SK-N-SH treated with all-trans-retinoic acid at 6 μM for 48 hours (cell line): ENCODE measurements around the gene GRIA1.

Experiments
- ATAC-seq: fragments of 200-7000 bp; cut with Tn5 transposase; 3 replicates; pipeline ENCODE4 v1.9.1; 2020; ENCODE audit warnings: mild to moderate bottlenecking, moderate library complexity
- ARNTL ChIP-seq: fragments of 450-650 bp; formaldehyde crosslinking; IDR thresholded peaks from 2 replicates; pipeline ENCODE4 v1.5.0; 2020; ENCODE audit warnings: low read depth, mild to moderate bottlenecking, moderate library complexity, borderline replicate concordance
- BACH2 ChIP-seq: fragments of 250-450 bp; sonication (Bioruptor Pico); IDR thresholded peaks from 2 replicates; pipeline ENCODE4 v1.9.0; 2021; ENCODE audit warnings: mild to moderate bottlenecking, borderline replicate concordance
- CSDC2 ChIP-seq: fragments of 250-450 bp; sonication (Bioruptor Pico); IDR thresholded peaks from 2 replicates; pipeline ENCODE4 v1.5.0; 2020; ENCODE audit warnings: mild to moderate bottlenecking, moderate library complexity
- ESRRG ChIP-seq: fragments of 250-450 bp; sonication (Bioruptor Pico); IDR thresholded peaks from 2 replicates; pipeline ENCODE4 v1.6.1; 2021; ENCODE audit warnings: mild to moderate bottlenecking
- GLIS3 ChIP-seq: fragments of 250-450 bp; sonication (Bioruptor Pico); IDR thresholded peaks from 2 replicates; pipeline ENCODE4 v1.5.0; 2020; ENCODE audit warnings: mild to moderate bottlenecking, moderate library complexity
- ISL1 ChIP-seq: fragments of 250-450 bp; sonication (Bioruptor Pico); IDR thresholded peaks from 2 replicates; pipeline ENCODE4 v2.1.2; 2022; ENCODE audit warnings: mild to moderate bottlenecking, moderate library complexity
- OSR1 ChIP-seq: fragments of 250-450 bp; sonication (Bioruptor Pico); IDR thresholded peaks from 2 replicates; pipeline ENCODE4 v1.8.0; 2022; ENCODE audit warnings: moderate library complexity, mild to moderate bottlenecking, inconsistent platforms
- POU6F1 ChIP-seq: fragments of 250-450 bp; sonication (Bioruptor Pico); IDR thresholded peaks from 2 replicates; pipeline ENCODE4 v1.8.0; 2021; ENCODE audit warnings: low read depth, mild to moderate bottlenecking, moderate library complexity, borderline replicate concordance
- PPARA ChIP-seq: fragments of 250-450 bp; sonication (Bioruptor Pico); IDR thresholded peaks from 2 replicates; pipeline ENCODE4 v1.5.0; 2020; ENCODE audit warnings: mild to moderate bottlenecking, borderline replicate concordance
- RARB ChIP-seq: fragments of 250-450 bp; sonication (Bioruptor Pico); IDR thresholded peaks from 2 replicates; pipeline ENCODE4 v1.8.0; 2021; ENCODE audit warnings: mild to moderate bottlenecking, moderate library complexity
- SNAI2 ChIP-seq: fragments of 250-450 bp; sonication (Bioruptor Pico); IDR thresholded peaks from 2 replicates; pipeline ENCODE4 v1.5.0; 2020; ENCODE audit warnings: mild to moderate bottlenecking, moderate library complexity
- TCF4 ChIP-seq: fragments of 250-450 bp; sonication (Bioruptor Pico); IDR thresholded peaks from 2 replicates; pipeline ENCODE4 v1.8.0; 2021; ENCODE audit warnings: mild to moderate bottlenecking, moderate library complexity, borderline replicate concordance
- TSHZ2 ChIP-seq: fragments of 250-450 bp; sonication (Bioruptor Pico); IDR thresholded peaks from 2 replicates; pipeline ENCODE4 v1.5.0; 2020; ENCODE audit warnings: mild to moderate bottlenecking, moderate library complexity
- ZFP30 ChIP-seq: fragments of 450-650 bp; formaldehyde crosslinking; IDR thresholded peaks from 2 replicates; pipeline ENCODE4 v1.5.0; 2022; ENCODE audit warnings: mild to moderate bottlenecking, moderate library complexity
- ZNF565 ChIP-seq: fragments of 450-650 bp; formaldehyde crosslinking; conservative IDR thresholded peaks from 2 replicates; pipeline ENCODE4 v1.5.0; 2020; ENCODE audit warnings: low read depth, mild to moderate bottlenecking, moderate library complexity
- ZNF70 ChIP-seq: fragments of 450-650 bp; formaldehyde crosslinking; IDR thresholded peaks from 2 replicates; pipeline ENCODE4 v1.5.0; 2020; ENCODE audit warnings: mild to moderate bottlenecking, moderate library complexity
- ZNF8 ChIP-seq: fragments of 450-650 bp; formaldehyde crosslinking; IDR thresholded peaks from 2 replicates; pipeline ENCODE4 v1.5.0; 2020; ENCODE audit warnings: mild to moderate bottlenecking, moderate library complexity
- TF ChIP-seq, protein P1 (sequence below): fragments of 250-450 bp; sonication (Bioruptor Pico); IDR thresholded peaks from 2 replicates; pipeline ENCODE4 v1.5.1; 2020; ENCODE audit warnings: low read depth, mild to moderate bottlenecking, moderate library complexity
- TF ChIP-seq, protein P2 (sequence below): fragments of 250-450 bp; sonication (Bioruptor Pico); IDR thresholded peaks from 2 replicates; pipeline ENCODE4 v1.8.0; 2020; ENCODE audit warnings: mild to moderate bottlenecking, moderate library complexity, borderline replicate concordance
- TF ChIP-seq, protein P3 (sequence below): fragments of 250-450 bp; sonication (Bioruptor Pico); IDR thresholded peaks from 2 replicates; pipeline ENCODE4 v1.5.1; 2021; ENCODE audit warnings: mild to moderate bottlenecking, moderate library complexity

GRIA1 gene

GRCh38 chr5:153704110-153704509, 213.6 kb downstream of the GRIA1 start:
- TF ChIP-seq OSR1 = no peak
- no peak for TF ChIP-seq GLIS3
- TF ChIP-seq, protein P1, sequence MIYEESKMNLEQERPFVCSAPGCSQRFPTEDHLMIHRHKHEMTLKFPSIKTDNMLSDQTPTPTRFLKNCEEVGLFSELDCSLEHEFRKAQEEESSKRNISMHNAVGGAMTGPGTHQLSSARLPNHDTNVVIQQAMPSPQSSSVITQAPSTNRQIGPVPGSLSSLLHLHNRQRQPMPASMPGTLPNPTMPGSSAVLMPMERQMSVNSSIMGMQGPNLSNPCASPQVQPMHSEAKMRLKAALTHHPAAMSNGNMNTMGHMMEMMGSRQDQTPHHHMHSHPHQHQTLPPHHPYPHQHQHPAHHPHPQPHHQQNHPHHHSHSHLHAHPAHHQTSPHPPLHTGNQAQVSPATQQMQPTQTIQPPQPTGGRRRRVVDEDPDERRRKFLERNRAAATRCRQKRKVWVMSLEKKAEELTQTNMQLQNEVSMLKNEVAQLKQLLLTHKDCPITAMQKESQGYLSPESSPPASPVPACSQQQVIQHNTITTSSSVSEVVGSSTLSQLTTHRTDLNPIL (CRISPR knock-in tag) = no peak
- no peak for TF ChIP-seq ZNF8
- TF ChIP-seq TSHZ2 (CRISPR knock-in tag) = no peak
- TF ChIP-seq BACH2 (CRISPR knock-in tag) = no peak
- TF ChIP-seq SNAI2 (CRISPR knock-in tag) = no peak
- TF ChIP-seq ZNF565 (CRISPR knock-in tag) = no peak
- TF ChIP-seq RARB (CRISPR knock-in tag) = no peak
- TF ChIP-seq ZNF70 = no peak
- no peak for TF ChIP-seq TCF4 (CRISPR knock-in tag)
- no peak for TF ChIP-seq ARNTL
- TF ChIP-seq ISL1 (CRISPR knock-in tag) = no peak
- no peak for TF ChIP-seq CSDC2 (CRISPR knock-in tag)
- TF ChIP-seq ZFP30 (CRISPR knock-in tag) = no peak
- no peak for ATAC-seq

GRCh38 chr5:153707626-153708025, 217.2 kb downstream of the GRIA1 start:
- ATAC-seq = no peak
- TF ChIP-seq ARNTL (no peak), RARB (CRISPR knock-in tag) (no peak), ZFP30 (CRISPR knock-in tag) (no peak)
- TF ChIP-seq, all 23 proteins: peak for 0

GRCh38 chr5:153711755-153712154, 221.3 kb downstream of the GRIA1 start:
- no peak for ATAC-seq
- TF ChIP-seq ZFP30 (CRISPR knock-in tag) (no peak), ZNF70 (no peak), BACH2 (CRISPR knock-in tag) (no peak), OSR1 (no peak), ESRRG (CRISPR knock-in tag) (no peak), GLIS3 (no peak), PPARA (CRISPR knock-in tag) (no peak), RARB (CRISPR knock-in tag) (no peak)

DNA sequence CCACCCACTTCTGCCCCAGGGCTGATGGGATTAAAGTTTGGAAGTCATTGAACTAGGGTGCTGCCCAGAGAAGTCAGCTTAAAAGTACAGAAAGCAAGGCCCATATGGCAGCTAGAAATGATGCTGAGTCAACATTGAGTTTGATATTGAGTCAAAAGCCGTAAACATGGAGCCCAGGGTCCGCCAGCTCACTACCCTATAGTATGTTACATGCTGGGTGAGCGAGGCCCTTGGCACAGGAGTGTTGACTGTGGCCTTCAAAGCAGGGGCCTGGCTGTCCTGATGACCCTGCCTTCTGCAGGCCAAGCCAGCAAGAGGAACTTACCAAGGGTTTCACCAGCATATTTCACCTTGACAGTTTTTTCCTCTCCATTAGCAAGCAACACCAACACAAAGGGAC, 222.5 kb downstream of the GRIA1 start:
- TF ChIP-seq OSR1 (no peak), PPARA (CRISPR knock-in tag) (no peak), TSHZ2 (CRISPR knock-in tag) (no peak), RARB (CRISPR knock-in tag) (no peak), CSDC2 (CRISPR knock-in tag) (no peak), POU6F1 (CRISPR knock-in tag) (no peak), ESRRG (CRISPR knock-in tag) (no peak), ZNF70 (no peak)
- TF ChIP-seq, protein P2, sequence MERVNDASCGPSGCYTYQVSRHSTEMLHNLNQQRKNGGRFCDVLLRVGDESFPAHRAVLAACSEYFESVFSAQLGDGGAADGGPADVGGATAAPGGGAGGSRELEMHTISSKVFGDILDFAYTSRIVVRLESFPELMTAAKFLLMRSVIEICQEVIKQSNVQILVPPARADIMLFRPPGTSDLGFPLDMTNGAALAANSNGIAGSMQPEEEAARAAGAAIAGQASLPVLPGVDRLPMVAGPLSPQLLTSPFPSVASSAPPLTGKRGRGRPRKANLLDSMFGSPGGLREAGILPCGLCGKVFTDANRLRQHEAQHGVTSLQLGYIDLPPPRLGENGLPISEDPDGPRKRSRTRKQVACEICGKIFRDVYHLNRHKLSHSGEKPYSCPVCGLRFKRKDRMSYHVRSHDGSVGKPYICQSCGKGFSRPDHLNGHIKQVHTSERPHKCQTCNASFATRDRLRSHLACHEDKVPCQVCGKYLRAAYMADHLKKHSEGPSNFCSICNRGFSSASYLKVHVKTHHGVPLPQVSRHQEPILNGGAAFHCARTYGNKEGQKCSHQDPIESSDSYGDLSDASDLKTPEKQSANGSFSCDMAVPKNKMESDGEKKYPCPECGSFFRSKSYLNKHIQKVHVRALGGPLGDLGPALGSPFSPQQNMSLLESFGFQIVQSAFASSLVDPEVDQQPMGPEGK = no peak
- TF ChIP-seq, protein P1 (CRISPR knock-in tag) = no peak
- TF ChIP-seq, protein P3, sequence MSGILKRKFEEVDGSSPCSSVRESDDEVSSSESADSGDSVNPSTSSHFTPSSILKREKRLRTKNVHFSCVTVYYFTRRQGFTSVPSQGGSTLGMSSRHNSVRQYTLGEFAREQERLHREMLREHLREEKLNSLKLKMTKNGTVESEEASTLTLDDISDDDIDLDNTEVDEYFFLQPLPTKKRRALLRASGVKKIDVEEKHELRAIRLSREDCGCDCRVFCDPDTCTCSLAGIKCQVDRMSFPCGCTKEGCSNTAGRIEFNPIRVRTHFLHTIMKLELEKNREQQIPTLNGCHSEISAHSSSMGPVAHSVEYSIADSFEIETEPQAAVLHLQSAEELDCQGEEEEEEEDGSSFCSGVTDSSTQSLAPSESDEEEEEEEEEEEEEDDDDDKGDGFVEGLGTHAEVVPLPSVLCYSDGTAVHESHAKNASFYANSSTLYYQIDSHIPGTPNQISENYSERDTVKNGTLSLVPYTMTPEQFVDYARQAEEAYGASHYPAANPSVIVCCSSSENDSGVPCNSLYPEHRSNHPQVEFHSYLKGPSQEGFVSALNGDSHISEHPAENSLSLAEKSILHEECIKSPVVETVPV (CRISPR knock-in tag) = no peak
- TF ChIP-seq, all 23 proteins: peak for 0
- ATAC-seq = no peak
